ENCODE measurements around the gene RIC8B. TPM values are rescaled to one million over a fixed set of nuclear protein-coding genes. Genes with fewer than 3 reads are reported as not detected.

The RIC8B gene
- total RNA-seq, 1 experiment from 2014 or later: 7.8 TPM

DNA sequence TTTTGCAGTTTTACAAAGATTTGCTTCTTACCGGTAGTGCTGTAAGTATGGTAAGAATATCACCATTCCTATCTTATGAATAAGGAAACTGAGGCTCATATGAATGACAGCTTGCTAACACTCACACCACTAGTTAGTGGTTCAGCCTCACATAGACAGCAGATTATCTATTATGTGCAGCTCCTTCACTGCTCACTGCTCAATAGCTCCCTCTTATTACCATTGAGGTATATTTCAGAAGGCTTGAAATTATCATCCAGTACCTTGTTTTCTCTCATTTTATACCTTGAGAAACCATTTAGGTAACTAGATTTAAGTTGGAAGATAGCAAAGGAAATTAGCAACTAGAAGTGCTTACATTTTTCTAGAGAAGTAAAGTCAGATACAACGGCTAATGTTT lies 15.5 kb downstream of the RIC8B start:
- TF ChIP-seq, protein P1, sequence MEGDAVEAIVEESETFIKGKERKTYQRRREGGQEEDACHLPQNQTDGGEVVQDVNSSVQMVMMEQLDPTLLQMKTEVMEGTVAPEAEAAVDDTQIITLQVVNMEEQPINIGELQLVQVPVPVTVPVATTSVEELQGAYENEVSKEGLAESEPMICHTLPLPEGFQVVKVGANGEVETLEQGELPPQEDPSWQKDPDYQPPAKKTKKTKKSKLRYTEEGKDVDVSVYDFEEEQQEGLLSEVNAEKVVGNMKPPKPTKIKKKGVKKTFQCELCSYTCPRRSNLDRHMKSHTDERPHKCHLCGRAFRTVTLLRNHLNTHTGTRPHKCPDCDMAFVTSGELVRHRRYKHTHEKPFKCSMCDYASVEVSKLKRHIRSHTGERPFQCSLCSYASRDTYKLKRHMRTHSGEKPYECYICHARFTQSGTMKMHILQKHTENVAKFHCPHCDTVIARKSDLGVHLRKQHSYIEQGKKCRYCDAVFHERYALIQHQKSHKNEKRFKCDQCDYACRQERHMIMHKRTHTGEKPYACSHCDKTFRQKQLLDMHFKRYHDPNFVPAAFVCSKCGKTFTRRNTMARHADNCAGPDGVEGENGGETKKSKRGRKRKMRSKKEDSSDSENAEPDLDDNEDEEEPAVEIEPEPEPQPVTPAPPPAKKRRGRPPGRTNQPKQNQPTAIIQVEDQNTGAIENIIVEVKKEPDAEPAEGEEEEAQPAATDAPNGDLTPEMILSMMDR (IDR thresholded peaks at IDR 0.05; ENCODE audit: insufficient read depth in 1 of 2, low read depth in 1 of 2, low read length in 1 of 2, severe bottlenecking in 1 of 2, unreplicated experiment in 1 of 2): peak; percentile 27 to 33
- H3K27ac Mint-ChIP-seq (ENCODE audit: unreplicated experiment): no peak overlapping the region
- no peak for DNase-seq
- H3K27me3 Mint-ChIP-seq (ENCODE audit: insufficient read depth, unreplicated experiment): no peaks in the 10 kb centered on the region
- Histone ChIP-seq H3K4me1 (no peaks in the 10 kb centered on the region), H3K4me3 (ENCODE audit: low read depth, low read length) (no peak overlapping the region), H3K27me3 (replicated peaks; ENCODE audit: control insufficient read depth, insufficient read depth, low read length) (no peaks in the 10 kb centered on the region), H3K36me3 (ENCODE audit: control insufficient read depth, insufficient read depth, low read length) (no peaks in the 10 kb centered on the region), H3K9me3 (no peaks in the 10 kb centered on the region)
- BruUV-seq (replicated peaks): no TSS peak
- peaks cover 10% of the 10 kb centered on the region for H3K36me3 Mint-ChIP-seq (ENCODE audit: insufficient read depth, unreplicated experiment)
- intact Hi-C loops (cut with micrococcal nuclease; ENCODE audit: unreplicated experiment): loop anchor here (2.0 kb wide), 1 partner anchor 15 kb away; the partner anchor contains the start of gene RIC8B
- no peak overlapping the region for H3K4me3 Mint-ChIP-seq (ENCODE audit: unreplicated experiment)
- H3K4me1 Mint-ChIP-seq (ENCODE audit: low read depth, unreplicated experiment): peaks cover 8% of the 10 kb centered on the region
- CTCF ChIA-PET: interaction anchor here (1.5 kb wide), 1 partner anchor 432 kb away, joined by 3 read pairs; the partner anchor contains the start of gene POLR3B
- POLR2A ChIA-PET: interaction anchor here (0.6 kb wide), 1 partner anchor 16 kb away, joined by 3 read pairs; the partner anchor contains the start of gene RIC8B
- H3K9me3 Mint-ChIP-seq (ENCODE audit: unreplicated experiment): peaks cover 20% of the 10 kb centered on the region

DNA sequence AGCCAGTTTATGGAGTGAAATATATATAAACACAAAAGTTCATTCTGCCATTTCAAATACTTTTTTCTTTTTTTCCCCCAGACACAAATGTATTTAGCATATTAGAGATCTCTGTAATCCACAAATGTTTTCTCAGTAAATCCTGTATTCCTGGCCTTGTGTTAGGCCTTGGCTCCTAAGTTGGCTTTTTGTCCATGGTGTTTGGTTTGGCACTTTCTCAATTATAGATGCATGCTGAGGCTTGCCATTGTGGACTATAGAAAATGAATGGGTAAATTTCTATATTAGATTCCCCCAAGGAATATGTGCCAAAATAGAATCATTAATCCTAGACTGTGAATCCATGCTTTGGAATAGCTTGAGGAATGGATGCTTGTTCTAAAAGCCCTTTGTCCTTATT lies 17.0 kb downstream of the RIC8B start:
- Histone ChIP-seq H3K27me3 (replicated peaks; ENCODE audit: control insufficient read depth, insufficient read depth, low read length) (no peaks in the 10 kb centered on the region), H3K9me3 (no peaks in the 10 kb centered on the region), H3K4me1 (no peaks in the 10 kb centered on the region), H3K4me3 (ENCODE audit: low read depth, low read length) (no peak overlapping the region), H3K36me3 (ENCODE audit: control insufficient read depth, insufficient read depth, low read length) (no peaks in the 10 kb centered on the region)
- TF ChIP-seq, protein P1 (IDR thresholded peaks at IDR 0.05; ENCODE audit: insufficient read depth in 1 of 2, low read depth in 1 of 2, low read length in 1 of 2, severe bottlenecking in 1 of 2, unreplicated experiment in 1 of 2): no peak
- ChIA-PET CTCF (no interaction called here), POLR2A (no interaction called here)
- Mint-ChIP-seq H3K9me3 (ENCODE audit: unreplicated experiment) (peaks cover 20% of the 10 kb centered on the region), H3K4me3 (ENCODE audit: unreplicated experiment) (no peak overlapping the region), H3K27ac (ENCODE audit: unreplicated experiment) (no peak overlapping the region), H3K4me1 (ENCODE audit: low read depth, unreplicated experiment) (peaks cover 8% of the 10 kb centered on the region), H3K36me3 (ENCODE audit: insufficient read depth, unreplicated experiment) (peaks cover 10% of the 10 kb centered on the region), H3K27me3 (ENCODE audit: insufficient read depth, unreplicated experiment) (no peaks in the 10 kb centered on the region)
- DNase-seq: no peak
- no TSS peak for BruUV-seq (replicated peaks)
- intact Hi-C loops (cut with micrococcal nuclease; ENCODE audit: unreplicated experiment): loop anchor here (2.0 kb wide), 1 partner anchor 17 kb away; the partner anchor contains the start of gene RIC8B

DNA sequence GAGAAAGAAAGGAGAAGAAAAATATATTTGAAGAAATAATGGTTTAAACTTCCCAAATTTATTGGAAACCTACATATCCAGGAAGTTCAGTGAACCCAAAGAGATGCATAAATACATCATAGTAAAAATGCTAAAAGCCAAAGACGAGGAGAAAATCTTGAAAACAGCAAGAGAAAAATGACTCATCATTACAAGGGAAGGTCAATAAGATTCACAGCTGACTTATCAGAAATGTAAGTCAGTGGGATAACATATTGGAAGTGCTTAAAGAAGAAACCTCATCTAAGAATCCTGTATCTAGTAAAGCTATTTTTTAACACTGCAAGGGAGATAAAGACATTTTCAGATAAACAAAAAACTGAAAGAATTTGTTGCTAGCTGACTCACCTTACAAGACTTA lies 19.9 kb downstream of the RIC8B start:
- BruUV-seq (replicated peaks): no TSS peak
- Histone ChIP-seq H3K4me3 (ENCODE audit: low read depth, low read length) (no peak overlapping the region), H3K27me3 (replicated peaks; ENCODE audit: control insufficient read depth, insufficient read depth, low read length) (no peaks in the 10 kb centered on the region), H3K9me3 (no peaks in the 10 kb centered on the region), H3K36me3 (ENCODE audit: control insufficient read depth, insufficient read depth, low read length) (no peaks in the 10 kb centered on the region), H3K4me1 (no peaks in the 10 kb centered on the region)
- Mint-ChIP-seq H3K27me3 (ENCODE audit: insufficient read depth, unreplicated experiment) (no peaks in the 10 kb centered on the region), H3K9me3 (ENCODE audit: unreplicated experiment) (peaks cover 20% of the 10 kb centered on the region), H3K4me3 (ENCODE audit: unreplicated experiment) (no peak overlapping the region), H3K4me1 (ENCODE audit: low read depth, unreplicated experiment) (peaks cover 8% of the 10 kb centered on the region), H3K27ac (ENCODE audit: unreplicated experiment) (no peak overlapping the region), H3K36me3 (ENCODE audit: insufficient read depth, unreplicated experiment) (peaks cover 10% of the 10 kb centered on the region)
- POLR2A ChIA-PET: no interaction called here
- TF ChIP-seq, protein P1 (IDR thresholded peaks at IDR 0.05; ENCODE audit: insufficient read depth in 1 of 2, low read depth in 1 of 2, low read length in 1 of 2, severe bottlenecking in 1 of 2, unreplicated experiment in 1 of 2): no peak
- intact Hi-C loops (cut with micrococcal nuclease; ENCODE audit: unreplicated experiment): no loop called here
- no peak for DNase-seq
- CTCF ChIA-PET: interaction anchor here (0.6 kb wide), 1 partner anchor 13 kb away, joined by 3 read pairs; no protein-coding TSS in a partner anchor

Data from Caco-2 (cell line).